IMR-90 (cell line): Measurements from ENCODE around the gene TEPSIN.

ENCODE experiments used
- CEBPB ChIP-seq: IDR thresholded peaks from 2 replicates; pipeline ENCODE4 v1.6.1; 2012; ENCODE audit warnings: low read depth, low read length, improper control_type of control experiment
- CHD1 ChIP-seq: IDR thresholded peaks from 2 replicates; pipeline ENCODE4 v1.6.1; 2012; ENCODE audit warnings: low read depth, low read length, improper control_type of control experiment
- CTCF ChIP-seq: conservative IDR thresholded peaks from 2 replicates; pipeline ENCODE4 v1.5.1; 2012; ENCODE audit warnings: mild to moderate bottlenecking, low read depth, low read length, improper control_type of control experiment
- ELK1 ChIP-seq: fragments of 150-350 bp; IDR thresholded peaks from 2 replicates; pipeline ENCODE4 v1.6.1; 2016; ENCODE audit warnings: low read depth, mild to moderate bottlenecking, low read length, moderate library complexity, borderline replicate concordance
- MAFK ChIP-seq: IDR thresholded peaks from 2 replicates; pipeline ENCODE4 v1.6.1; 2012; ENCODE audit warnings: low read depth, low read length, improper control_type of control experiment
- MAZ ChIP-seq: IDR thresholded peaks from 2 replicates; pipeline ENCODE4 v1.6.1; 2012; ENCODE audit warnings: low read depth, mild to moderate bottlenecking, low read length, improper control_type of control experiment, moderate library complexity, borderline replicate concordance
- MXI1 ChIP-seq: IDR thresholded peaks from 2 replicates; pipeline ENCODE4 v1.6.1; 2012; ENCODE audit warnings: low read depth, mild to moderate bottlenecking, low read length, moderate library complexity, borderline replicate concordance
- POLR2A ChIP-seq: IDR thresholded peaks from 2 replicates; pipeline ENCODE4 v1.6.1; 2012; ENCODE audit warnings: mild to moderate bottlenecking, low read depth, low read length
- RAD21 ChIP-seq: IDR thresholded peaks from 2 replicates; pipeline ENCODE4 v1.6.1; 2012; ENCODE audit warnings: low read length, improper control_type of control experiment
- SMC3 ChIP-seq: fragments of 150-350 bp; IDR thresholded peaks from 2 replicates; pipeline ENCODE4 v1.6.1; 2016; ENCODE audit warnings: low read depth, mild to moderate bottlenecking, antibody characterized with exemption, low read length, moderate library complexity
- USF2 ChIP-seq: fragments of 150-350 bp; IDR thresholded peaks from 2 replicates; pipeline ENCODE4 v1.6.1; 2017; ENCODE audit warnings: mild to moderate bottlenecking, antibody characterized with exemption, low read length, low read depth

DNA sequence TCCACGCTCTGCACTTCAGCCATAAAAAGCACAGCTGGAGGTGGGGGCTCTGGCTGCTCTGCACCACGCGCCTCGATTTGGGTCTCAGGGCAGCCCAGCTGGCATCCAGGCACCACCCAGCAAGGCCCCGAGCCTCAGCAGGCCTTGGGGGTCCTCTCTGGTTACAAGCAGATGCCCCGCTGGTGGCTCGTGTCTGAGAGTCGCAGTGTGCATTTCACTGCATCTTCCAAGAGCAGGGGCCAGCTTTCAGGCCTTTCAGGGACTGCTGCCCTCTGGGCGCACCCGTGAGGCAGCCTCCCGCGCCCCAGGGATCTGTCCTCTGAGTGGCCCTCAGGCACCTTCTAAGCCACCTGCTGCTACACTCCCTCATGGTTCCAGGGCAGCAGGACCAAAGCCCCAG lies 25.8 kb upstream of the TEPSIN start:
- TF ChIP-seq RAD21 (no peak), CHD1 (no peak), CTCF (no peak), POLR2A (no peak), MXI1 (no peak), MAZ (no peak), SMC3 (no peak), ELK1 (no peak), CEBPB (no peak), USF2 (no peak), MAFK (no peak)
